SK-N-SH treated with all-trans-retinoic acid at 6 μM for 48 hours (cell line): ENCODE data around the gene TMPRSS11D.

ENCODE experiments used
- ARNTL ChIP-seq: fragments of 450-650 bp; formaldehyde crosslinking; IDR thresholded peaks from 2 replicates; pipeline ENCODE4 v1.5.0; 2020; ENCODE audit warnings: low read depth, mild to moderate bottlenecking, moderate library complexity, borderline replicate concordance
- ESRRG ChIP-seq: fragments of 250-450 bp; sonication (Bioruptor Pico); IDR thresholded peaks from 2 replicates; pipeline ENCODE4 v1.6.1; 2021; ENCODE audit warnings: mild to moderate bottlenecking
- GLIS3 ChIP-seq: fragments of 250-450 bp; sonication (Bioruptor Pico); IDR thresholded peaks from 2 replicates; pipeline ENCODE4 v1.5.0; 2020; ENCODE audit warnings: mild to moderate bottlenecking, moderate library complexity
- ISL1 ChIP-seq: fragments of 250-450 bp; sonication (Bioruptor Pico); IDR thresholded peaks from 2 replicates; pipeline ENCODE4 v2.1.2; 2022; ENCODE audit warnings: mild to moderate bottlenecking, moderate library complexity
- PATZ1 ChIP-seq: fragments of 250-450 bp; sonication (Bioruptor Pico); IDR thresholded peaks from 2 replicates; pipeline ENCODE4 v1.8.0; 2020; ENCODE audit warnings: mild to moderate bottlenecking, moderate library complexity, borderline replicate concordance
- RARB ChIP-seq: fragments of 250-450 bp; sonication (Bioruptor Pico); IDR thresholded peaks from 2 replicates; pipeline ENCODE4 v1.8.0; 2021; ENCODE audit warnings: mild to moderate bottlenecking, moderate library complexity
- ZC3H10 ChIP-seq: fragments of 250-450 bp; sonication (Bioruptor Pico); IDR thresholded peaks from 2 replicates; pipeline ENCODE4 v1.5.1; 2021; ENCODE audit warnings: mild to moderate bottlenecking, moderate library complexity
- ZFP3 ChIP-seq: fragments of 250-450 bp; sonication (Bioruptor Pico); IDR thresholded peaks from 2 replicates; pipeline ENCODE4 v1.5.0; 2020; ENCODE audit warnings: mild to moderate bottlenecking, moderate library complexity
- ZNF565 ChIP-seq: fragments of 450-650 bp; formaldehyde crosslinking; conservative IDR thresholded peaks from 2 replicates; pipeline ENCODE4 v1.5.0; 2020; ENCODE audit warnings: low read depth, mild to moderate bottlenecking, moderate library complexity
- ZNF8 ChIP-seq: fragments of 450-650 bp; formaldehyde crosslinking; IDR thresholded peaks from 2 replicates; pipeline ENCODE4 v1.5.0; 2020; ENCODE audit warnings: mild to moderate bottlenecking, moderate library complexity

- TF ChIP-seq ZNF565 (CRISPR knock-in tag) (no peak), RARB (CRISPR knock-in tag) (no peak), ARNTL (CRISPR knock-in tag) (no peak), GLIS3 (no peak), ZC3H10 (CRISPR knock-in tag) (no peak), ZNF8 (CRISPR knock-in tag) (no peak), ZFP3 (CRISPR knock-in tag) (no peak), ESRRG (CRISPR knock-in tag) (no peak), PATZ1 (CRISPR knock-in tag) (no peak), ISL1 (CRISPR knock-in tag) (no peak)
These were observed 62.9 kb downstream of the TMPRSS11D start for GRCh38 chr4:67820903-67821302.
